NCI-H2196 treated with DMSO at 0.1 percent for 48 hours (cell line): ENCODE measurements around the gene MED23.
"Not testable (repeated sequence)": the region's sequence is repeated elsewhere in the genome, so short reads cannot be mapped to it uniquely, and the experiment has no call there.

Experiments
- DNase-seq: peaks from one replicate; lab custom pipeline; 2025; ENCODE audit not compliant: unreplicated experiment; lab: John Stamatoyannopoulos, UW

The MED23 gene

DNA sequence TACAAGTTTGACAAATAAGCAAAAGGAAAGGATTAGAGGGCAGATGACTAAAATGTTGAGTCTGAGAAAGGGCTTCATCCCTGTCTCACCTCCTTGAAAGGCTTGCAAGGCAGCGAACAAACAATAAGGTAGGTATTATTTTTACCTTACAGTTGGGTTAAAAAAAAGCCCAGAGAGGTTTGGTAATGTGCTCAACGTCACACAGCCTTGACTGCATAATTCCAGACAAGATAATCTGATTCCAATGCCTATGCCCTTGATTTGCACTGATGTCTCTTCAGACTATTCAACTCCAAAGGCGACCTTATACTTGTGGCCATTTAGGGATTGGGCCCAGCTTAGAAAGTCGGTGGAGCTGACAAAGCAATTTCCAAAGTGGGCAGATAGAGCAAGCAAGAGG lies 53.4 kb downstream of the MED23 start:
- DNase-seq: no peak

DNA sequence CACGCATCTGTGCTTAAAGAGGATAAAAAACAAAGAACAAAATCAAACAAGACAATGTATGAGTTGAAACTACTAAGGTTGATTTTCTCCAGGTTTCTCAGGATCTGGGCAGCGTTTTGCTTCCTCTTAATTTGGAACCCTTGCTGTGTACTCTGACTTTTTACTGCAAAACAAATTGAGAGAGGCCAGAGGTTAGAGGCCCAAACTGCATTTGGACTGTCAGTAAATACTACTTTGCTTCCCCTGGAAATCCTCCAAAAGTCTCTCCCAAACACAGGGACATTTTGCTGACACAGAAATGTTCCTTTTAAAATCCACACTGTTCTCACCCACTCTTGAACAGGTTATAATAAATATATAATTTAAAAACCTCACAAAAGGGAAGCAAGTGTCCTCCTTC lies 53.9 kb downstream of the MED23 start:
- no peak for DNase-seq

DNA sequence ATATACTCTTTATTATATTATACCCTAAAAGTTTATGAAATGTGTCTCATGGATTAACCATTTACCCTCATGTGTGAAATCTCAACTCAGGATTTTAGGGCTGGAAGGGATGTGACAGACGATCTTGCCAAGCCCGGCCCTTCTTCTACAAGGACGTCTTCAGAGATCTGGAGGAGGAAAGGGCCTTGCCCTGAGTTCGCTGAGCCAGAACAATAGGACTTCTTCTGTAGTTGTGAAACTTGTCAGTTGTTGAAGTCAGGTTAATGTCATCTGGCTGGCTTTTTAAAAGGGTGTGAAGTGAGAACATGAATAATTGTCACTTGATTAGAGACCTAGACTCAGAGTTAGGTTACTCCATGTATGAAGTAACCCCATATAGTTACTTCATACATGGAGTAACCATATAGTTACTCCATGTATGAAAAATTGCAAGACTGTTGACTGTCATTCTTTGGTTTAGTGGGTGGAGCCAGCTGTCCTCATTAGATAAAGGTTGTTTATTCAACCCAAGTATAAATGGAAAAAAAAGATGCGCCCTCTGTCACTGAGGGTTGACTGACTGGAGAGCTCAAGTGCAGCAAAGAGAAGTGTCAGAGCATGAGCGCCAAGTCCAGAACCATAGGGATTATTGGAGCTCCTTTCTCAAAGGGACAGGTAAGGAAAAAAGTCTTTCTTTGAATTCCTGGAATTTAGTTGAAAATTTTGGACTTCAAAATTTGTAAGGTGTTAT lies 55.2 kb downstream of the MED23 start, which contains the start of gene ARG1:
TSS of gene ARG1 (plus strand) at position 541 of the 730 bp plus-strand sequence. CDS start at position 598, 57 bp downstream.
- DNase-seq: no peak

DNA sequence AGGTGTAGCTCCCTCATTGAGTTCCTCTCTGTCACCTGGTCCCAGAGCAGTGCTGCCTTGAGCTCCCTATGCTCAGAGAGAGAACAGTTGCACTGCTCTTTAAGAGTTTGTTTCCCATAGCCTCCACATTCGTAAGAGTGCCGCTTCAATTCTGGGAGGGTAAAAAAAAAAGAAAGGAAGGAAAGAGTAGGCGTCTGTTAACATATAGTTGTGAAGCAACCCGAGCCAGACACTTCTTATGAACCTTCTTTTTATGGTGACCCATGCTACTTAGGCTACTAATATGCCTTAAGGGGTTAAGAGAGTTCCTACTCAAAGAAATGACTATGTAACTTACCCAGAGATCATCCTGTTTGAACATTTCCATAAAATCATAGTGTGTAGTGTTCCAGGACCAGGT lies 59.3 kb downstream of the MED23 start:
- DNase-seq: no peak

DNA sequence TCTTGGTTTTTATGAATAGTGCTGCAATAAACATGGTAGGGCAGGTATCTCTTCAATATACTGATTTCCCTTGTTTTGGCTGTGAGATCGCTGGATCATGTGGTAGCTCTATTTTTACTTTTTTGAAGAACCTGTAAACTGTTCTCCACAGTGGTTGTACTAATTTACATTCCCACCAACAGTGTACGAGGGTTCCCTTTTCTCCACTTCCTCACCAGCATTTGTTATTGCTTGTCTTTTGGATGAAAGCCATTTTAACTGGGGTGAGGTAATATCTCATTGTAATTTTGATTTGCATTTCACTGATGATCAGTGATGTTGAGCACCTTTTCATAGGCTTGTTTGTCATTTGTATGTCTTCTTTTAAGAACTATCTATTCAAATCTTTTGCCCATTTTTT lies 63.0 kb downstream of the MED23 start:
- DNase-seq: no peak

DNA sequence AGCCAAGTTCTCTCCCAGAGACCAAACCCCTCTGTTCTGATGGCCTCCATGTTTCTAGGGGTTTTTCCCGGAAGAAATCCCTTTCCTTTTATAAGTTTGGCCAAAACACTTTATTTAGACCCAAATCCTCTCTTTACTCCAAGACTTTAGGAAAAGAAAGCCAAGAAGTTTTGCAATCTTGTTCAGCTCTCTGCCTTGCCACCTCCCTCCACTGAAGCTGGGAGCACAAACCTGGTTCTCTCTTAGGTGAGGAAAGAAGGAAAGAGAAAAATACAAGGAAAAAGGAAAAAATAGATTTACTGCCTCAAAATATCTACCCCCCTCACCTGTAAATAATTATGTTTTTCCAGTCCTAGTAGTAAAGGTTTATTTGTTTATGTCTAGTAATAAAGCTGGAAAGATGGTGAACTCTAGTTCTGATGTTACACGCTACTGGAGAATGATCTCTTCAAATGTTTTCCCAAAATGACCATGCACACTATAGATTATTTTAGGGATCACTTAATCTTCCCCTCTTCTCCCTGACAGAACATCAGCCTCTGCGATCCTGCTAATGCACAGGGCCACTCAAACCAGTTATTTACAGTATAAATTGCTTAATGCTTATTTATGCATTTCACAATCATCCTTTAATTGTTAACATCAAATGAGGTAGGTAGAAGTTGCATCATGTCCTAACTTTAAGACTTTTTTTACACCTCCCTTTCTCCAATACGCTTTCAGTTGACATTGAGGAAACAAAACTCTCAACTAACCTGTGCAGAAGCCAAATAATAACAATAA lies 65.9 kb downstream of the MED23 start:
- DNase-seq: no peak

DNA sequence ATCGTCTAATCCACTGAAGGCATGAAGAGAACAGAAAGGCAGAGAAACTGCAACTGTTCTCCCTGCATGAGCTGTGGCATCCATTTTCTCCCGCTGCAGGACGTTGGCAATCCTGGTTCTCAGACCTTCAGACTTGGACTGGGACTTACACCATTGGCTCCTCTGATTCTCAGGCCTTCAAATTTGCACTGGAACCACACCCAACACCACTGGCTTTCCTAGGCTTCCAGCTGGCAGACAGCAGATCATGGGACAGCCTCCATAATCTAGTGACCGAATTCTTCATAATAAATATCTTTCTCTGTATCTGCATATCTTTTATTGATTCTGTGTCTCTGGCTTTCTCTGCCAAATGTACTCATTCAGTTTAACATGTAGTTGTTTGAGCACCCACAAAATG lies 69.1 kb downstream of the MED23 start:
- no peak for DNase-seq

DNA sequence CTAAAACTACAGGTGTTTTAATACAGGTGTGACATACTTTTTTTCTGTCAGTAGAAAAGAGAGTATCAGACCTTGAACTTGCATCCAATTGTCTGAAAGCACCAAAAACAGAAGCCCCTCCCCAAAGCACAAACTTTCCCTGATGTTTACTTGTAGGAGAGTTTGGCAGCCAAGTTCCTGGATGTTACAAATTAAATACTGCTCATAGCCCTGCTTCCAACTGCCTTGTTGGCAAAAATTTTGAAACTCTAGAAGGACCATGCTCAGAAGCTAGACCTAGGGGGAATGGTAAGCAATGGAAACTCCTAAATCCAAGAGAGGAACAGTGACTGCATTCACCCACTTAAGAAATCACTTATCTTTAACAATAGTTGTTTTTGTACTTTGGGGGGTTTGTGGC lies 72.0 kb downstream of the MED23 start:
- no peak for DNase-seq

DNA sequence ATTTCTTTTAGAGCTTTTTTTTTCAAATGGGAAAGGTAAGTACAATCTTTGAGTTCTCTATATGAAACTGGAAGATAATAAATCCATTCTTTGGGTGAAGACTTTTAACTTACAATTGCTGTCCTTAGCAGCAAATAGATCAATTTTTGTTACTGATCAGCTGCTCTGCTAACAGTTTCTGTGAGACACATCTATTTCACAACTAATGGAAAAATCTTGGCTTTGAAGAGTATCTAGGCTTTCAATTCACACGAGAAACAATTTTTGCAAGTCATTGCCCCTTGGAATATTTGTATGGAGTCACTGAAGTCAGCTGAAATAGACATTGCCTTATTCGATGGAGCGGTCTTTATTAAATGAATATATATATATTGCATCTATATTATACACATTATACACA lies 75.5 kb downstream of the MED23 start:
- no peak for DNase-seq

DNA sequence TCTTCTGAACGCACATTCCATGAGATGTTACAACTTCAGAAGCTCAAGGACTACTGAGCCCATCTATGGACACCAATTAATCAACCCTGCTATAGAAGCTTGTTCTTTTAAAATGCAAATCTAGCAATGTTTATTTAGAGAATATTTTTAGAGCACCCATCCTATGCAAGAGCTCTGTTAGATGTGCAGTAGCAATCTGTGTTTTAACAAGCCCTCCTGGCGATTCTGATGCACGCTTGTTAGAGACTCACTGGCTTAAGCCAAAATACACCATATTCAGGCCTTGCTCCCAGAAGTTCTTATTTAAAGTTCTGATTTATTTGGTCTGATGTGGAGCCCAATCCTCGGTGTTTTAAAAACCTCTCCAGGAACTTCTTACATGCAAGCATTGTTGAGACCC lies 76.1 kb downstream of the MED23 start:
- DNase-seq: no peak

DNA sequence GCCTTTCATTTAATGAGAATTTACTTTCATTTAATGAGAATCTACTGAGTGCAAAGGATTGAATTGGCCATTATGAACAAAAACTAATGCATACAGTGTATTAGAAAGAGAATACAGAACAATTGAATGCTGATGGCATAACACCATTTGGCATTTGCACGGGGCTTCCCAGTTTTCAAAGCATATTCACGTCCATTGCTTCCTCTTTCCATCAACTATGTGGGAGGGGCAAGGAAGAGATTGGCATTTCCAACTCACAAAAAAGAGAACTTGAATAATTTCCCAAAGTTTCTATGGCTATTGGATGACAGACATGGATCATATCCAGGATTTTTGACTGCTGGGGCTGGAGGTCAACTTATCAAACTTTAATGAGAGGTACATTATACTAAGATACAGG lies 78.2 kb downstream of the MED23 start:
- DNase-seq: no peak

DNA sequence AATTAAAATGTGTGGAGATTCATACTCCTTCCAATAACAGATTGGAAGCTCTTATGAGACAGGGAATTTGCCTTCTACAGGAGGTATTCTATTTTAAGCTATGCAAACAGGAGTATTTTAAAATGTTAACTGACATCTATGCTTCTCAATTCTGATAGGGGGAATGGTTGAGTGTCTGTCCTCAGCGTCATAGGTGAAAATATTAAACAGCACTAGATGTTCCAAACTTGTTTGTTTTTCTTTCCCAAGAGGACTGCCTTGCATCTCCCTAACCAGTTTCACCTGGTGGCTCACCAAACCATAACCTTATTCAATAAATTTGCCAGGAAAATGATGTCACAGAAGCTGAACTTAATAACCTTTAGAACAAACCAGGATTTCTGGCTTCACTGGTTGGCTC lies 79.6 kb downstream of the MED23 start:
- DNase-seq: no peak

DNA sequence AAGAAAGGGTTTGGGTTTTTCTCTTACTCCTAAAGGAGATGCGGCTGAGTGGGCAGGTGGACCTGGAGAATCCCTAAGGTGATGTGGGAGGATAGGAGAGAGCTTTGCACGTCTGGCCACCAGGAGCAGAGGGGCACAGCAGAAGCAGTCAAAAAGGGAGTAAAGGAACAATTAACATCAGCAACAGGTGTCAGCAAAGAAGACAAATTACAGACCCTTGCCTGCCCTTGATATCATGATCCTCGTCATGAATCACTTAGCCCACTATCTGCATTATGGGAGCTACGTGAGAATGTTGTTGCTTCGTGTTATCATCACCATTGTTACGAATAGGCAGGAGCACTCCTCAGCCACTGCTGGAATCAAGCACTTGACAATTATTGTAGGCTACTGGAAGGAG lies 80.6 kb downstream of the MED23 start:
- no peak for DNase-seq

DNA sequence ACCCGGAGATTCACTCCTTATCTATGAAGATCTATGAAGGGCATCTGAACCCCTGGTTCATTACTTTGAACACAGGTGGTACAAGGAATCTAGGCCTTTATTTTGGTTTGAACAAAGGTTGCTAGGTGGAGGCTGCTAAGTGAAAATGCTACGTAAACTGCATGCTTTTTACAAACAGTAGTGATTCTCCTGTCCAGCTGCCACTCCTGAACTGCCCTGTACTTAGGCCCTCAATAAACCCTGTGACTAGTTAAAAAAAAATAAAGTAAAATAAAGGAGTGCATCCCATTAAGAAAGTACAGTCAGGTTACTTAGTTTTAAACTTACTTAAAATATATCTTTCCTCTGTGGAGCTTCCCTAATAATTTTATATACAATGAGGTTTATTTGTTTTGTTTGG lies 82.7 kb downstream of the MED23 start:
- no peak for DNase-seq

DNA sequence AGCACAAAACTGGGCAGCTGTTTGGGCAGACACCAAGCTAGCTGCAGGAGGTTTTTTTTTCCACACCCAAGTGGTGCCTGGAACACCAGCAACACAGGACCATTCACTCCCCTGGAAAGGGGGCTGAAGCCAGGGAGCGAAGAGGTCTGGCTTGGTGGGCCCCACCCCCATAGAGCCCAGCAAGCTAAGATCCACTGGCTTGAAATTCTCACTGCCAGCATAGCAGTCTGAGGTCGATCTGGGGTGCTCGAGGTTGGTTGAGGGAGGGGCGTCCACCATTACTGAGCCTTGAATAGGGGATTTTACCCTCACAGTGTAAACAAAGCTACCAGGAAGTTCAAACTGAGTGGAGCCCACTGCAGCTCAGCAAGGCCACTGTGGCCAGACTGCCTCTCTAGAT lies 89.4 kb downstream of the MED23 start:
- not testable (repeated sequence) for DNase-seq

DNA sequence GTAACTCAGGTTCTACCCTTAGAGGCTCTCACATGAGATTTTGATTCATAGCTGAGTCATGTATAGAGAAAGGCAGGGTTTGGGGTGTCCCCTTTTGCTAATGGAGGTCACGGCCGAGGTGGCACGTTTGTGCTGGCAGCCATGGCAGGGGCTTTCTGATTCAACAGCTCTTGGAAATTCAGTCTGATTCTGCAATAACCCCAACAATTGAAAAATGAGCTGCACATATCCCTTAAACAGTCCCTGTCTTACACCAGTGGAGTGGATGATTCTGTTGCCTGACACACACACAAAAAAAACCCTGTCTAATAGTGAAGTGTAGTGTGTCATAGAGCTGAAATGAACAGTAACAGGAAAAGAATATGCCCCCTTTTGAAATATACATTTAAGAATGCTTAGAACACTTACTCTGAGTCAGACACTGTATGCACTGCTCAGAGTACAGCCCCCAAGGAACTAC lies 95.4 kb downstream of the MED23 start:
- no peak for DNase-seq

DNA sequence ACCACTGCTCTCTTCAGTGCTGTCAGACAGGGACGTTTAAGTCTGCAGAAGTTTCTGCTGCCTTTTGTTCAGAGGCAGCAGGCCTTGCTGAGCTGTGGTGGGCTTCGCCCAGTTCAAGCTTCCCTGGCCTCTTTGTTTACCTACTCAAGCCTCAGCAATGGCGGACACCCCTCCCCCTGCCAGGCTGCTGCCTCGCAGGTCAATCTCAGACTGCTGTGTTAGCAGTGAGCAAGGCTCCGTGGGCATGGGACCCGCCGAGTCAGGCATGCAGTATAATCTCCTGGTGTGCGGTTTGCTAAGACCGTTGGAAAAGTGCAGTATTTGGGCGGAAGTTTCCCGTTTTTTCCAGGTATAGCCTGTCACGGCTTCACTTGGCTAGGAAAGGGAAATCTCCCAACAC lies 96.4 kb downstream of the MED23 start:
- not testable (repeated sequence) for DNase-seq

DNA sequence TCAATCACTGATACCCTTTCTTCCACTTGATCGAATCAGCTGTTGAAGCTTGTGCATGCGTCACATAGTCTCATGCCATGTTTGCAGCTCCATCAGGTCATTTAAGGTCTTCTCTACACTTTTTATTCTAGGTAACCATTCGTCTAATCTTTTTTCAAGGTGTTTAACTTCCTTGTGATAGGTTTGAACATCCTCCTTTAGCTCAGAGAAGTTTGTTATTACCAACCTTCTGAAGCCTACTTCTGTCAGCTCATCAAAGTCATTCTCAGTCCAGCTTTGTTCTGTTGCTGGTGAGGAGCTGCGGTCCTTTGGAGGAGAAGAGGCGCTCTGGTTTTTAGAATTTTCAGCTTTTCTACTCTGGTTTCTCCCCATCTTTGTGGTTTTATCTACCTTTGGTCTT lies 97.1 kb downstream of the MED23 start:
- not testable (repeated sequence) for DNase-seq

DNA sequence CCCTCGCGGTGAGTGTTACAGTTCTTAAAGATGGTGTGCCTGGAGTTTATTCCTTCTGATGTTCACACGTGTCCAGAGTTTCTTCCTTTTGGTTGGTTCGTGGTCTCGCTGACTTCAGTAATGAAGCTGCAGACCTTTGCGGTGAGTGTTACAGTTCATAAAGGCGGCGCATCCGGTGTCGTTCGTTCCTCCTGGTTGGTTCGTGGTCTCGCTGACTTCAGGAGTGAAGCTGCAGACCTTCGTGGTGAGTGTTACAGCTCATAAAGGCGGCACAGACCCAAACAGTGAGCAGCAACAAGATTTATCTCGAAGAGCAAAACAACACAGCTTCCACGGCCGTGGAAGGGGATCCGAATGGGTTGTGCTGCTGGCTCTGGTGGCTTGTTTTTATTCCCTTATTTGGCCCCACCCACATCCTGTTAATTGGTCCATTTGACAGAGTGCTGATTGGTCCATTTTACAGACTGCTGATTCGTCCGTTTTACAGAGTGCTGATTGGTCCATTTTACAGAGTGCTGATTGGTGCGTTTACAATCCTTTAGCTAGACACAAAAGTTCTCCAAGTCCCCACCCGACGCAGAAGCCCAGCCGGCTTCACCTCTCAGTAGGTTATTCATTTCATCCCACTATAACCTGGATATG lies 103.2 kb downstream of the MED23 start:
- no peak for DNase-seq

DNA sequence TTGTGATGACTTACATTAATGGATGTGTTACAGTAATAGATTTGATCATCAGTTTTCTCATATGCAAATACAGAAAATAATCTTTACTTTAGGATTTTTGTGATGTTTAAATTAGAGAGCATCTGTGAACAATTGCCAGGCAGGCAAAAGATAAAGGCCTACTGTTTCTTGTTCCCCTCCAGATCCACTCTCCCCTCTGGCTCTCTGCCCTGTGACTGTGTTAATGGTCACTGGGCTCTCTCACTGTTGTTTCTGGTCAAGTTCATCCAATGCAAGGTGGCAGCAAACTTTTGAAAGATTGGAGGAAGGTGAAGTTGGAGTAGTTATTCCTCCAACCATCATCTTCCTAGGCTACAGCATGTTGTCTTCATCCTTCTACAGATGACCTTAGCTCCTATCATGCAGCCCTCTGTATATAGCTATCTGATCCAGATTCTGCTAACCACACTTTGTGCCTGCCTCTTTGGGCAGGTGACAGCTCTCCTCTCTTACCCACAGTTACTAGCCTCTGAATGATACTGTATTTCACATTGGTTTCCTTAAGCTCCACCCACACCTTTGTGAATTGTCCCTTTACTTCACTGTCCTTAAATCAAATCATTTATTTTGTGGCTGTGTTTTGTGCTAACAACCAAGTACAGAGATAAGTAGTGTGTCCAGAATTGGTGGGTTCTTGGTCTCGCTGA lies 103.9 kb downstream of the MED23 start:
- DNase-seq: no peak
